SK-N-SH (cell line): Measurements from ENCODE around the gene CPN2. TPM values are rescaled to one million over a fixed set of nuclear protein-coding genes. Genes with fewer than 3 reads are reported as not detected.

ENCODE experiments used
- CTCF ChIP-seq: fragments of 200-600 bp; sonication (generic); IDR thresholded peaks from 2 replicates; pipeline ENCODE4 v1.6.1; 2017; ENCODE audit warnings: antibody characterized with exemption, mild to moderate bottlenecking, moderate library complexity
- EP300 ChIP-seq, 2 experiments: IDR thresholded peaks; 2 replicates each; pipeline versions ENCODE4 v1.4.0 to v1.6.1; 2012; ENCODE audit warnings: borderline replicate concordance in 1 of 2, low read depth in 1 of 2, low read length in 1 of 2
- FOSL2 ChIP-seq: IDR thresholded peaks from 2 replicates; pipeline ENCODE4 v1.4.0; 2012; ENCODE audit warnings: low read depth, mild to moderate bottlenecking, moderate library complexity, borderline replicate concordance
- FOXJ3 ChIP-seq: sonication (generic); formaldehyde crosslinking; IDR thresholded peaks from 2 replicates; pipeline ENCODE4 v1.5.1; 2020; ENCODE audit warnings: mild to moderate bottlenecking, missing genetic modification reagents
- FOXM1 ChIP-seq: IDR thresholded peaks from 2 replicates; pipeline ENCODE4 v1.4.0; 2012; ENCODE audit warnings: low read depth, mild to moderate bottlenecking
- JUND ChIP-seq: IDR thresholded peaks from 2 replicates; pipeline ENCODE4 v1.4.0; 2012
- MAX ChIP-seq: IDR thresholded peaks from 2 replicates; pipeline ENCODE4 v1.4.0; 2012; ENCODE audit warnings: low read depth
- MEF2A ChIP-seq: IDR thresholded peaks from 2 replicates; pipeline ENCODE4 v1.4.0; 2012; ENCODE audit warnings: low read depth, borderline replicate concordance
- MXI1 ChIP-seq: IDR thresholded peaks from 2 replicates; pipeline ENCODE4 v1.6.1; 2012; ENCODE audit warnings: mild to moderate bottlenecking, low read depth, low read length, improper control_type of control experiment
- NFIC ChIP-seq: IDR thresholded peaks from 2 replicates; pipeline ENCODE4 v1.4.0; 2012; ENCODE audit warnings: borderline replicate concordance
- NRF1 ChIP-seq: IDR thresholded peaks from 2 replicates; pipeline ENCODE4 v1.6.1; 2012; ENCODE audit warnings: low read depth, mild to moderate bottlenecking, low read length
- PBX3 ChIP-seq: IDR thresholded peaks from 2 replicates; pipeline ENCODE4; 2012
- POLR2AphosphoS5 ChIP-seq: IDR thresholded peaks from 2 replicates; pipeline ENCODE4 v1.6.1; 2012; ENCODE audit warnings: low read depth, low read length
- RCOR1 ChIP-seq: fragments of 150-350 bp; IDR thresholded peaks from 2 replicates; pipeline ENCODE4 v1.6.1; 2017; ENCODE audit warnings: antibody characterized with exemption, low read length
- RFX5 ChIP-seq: IDR thresholded peaks from 2 replicates; pipeline ENCODE4 v1.6.1; 2012; ENCODE audit warnings: mild to moderate bottlenecking, improper control_type of control experiment, low read length
- RXRA ChIP-seq: IDR thresholded peaks from 2 replicates; pipeline ENCODE4 v1.4.0; 2012; ENCODE audit warnings: low read depth, mild to moderate bottlenecking, borderline replicate concordance
- SIN3A ChIP-seq: IDR thresholded peaks from 2 replicates; pipeline ENCODE4 v1.6.1; 2012; ENCODE audit warnings: low read depth, mild to moderate bottlenecking, low read length, moderate library complexity, borderline replicate concordance
- SMC3 ChIP-seq: IDR thresholded peaks from 2 replicates; pipeline ENCODE4 v1.6.1; 2012; ENCODE audit warnings: low read depth, low read length, improper control_type of control experiment
- TAF1 ChIP-seq: IDR thresholded peaks from 2 replicates; pipeline ENCODE4 v1.6.1; 2012; ENCODE audit warnings: low read depth, mild to moderate bottlenecking, low read length, moderate library complexity, borderline replicate concordance
- TCF12 ChIP-seq: IDR thresholded peaks from 2 replicates; pipeline ENCODE4 v1.4.0; 2012
- TEAD4 ChIP-seq: IDR thresholded peaks from 2 replicates; pipeline ENCODE4 v1.4.0; 2012; ENCODE audit warnings: mild to moderate bottlenecking, borderline replicate concordance; ENCODE audit not compliant: insufficient read depth
- USF1 ChIP-seq: IDR thresholded peaks from 2 replicates; pipeline ENCODE4 v1.4.0; 2012; ENCODE audit warnings: low read depth, borderline replicate concordance
- YY1 ChIP-seq: IDR thresholded peaks from 2 replicates; pipeline ENCODE4 v1.4.0; 2012; ENCODE audit warnings: low read depth, mild to moderate bottlenecking
- ZBTB33 ChIP-seq: IDR thresholded peaks from 2 replicates; pipeline ENCODE4 v1.4.0; 2012; ENCODE audit warnings: low read depth, borderline replicate concordance
- polyA plus RNA-seq, 3 experiments: library from polyadenylated mRNA; depleted of rRNA; stranded (reverse); fragments of >200 nt; gene quantifications; 2 replicates each; pipeline ENCODE4 v1.2.3, GENCODE V29; 2012

The CPN2 gene
- polyA plus RNA-seq, 1 of the 3 experiments (the other 2 are of a cell fraction), result not detected

GRCh38 chr3:194323785-194324735 is 27.1 kb downstream of the CPN2 start (continued):
- TF ChIP-seq CTCF, result no peak
- TF ChIP-seq FOXM1, result no peak
- 0 out of 2 replicates have a peak, but pooled peaks have one; percentile 21 for TF ChIP-seq POLR2AphosphoS5
- no peak for TF ChIP-seq RFX5
- TF ChIP-seq RCOR1, result peak; percentile 71
- peak; percentile 79; the same call in 1 of the 2 replicates for TF ChIP-seq FOXJ3 (CRISPR knock-in tag)
- no peak for TF ChIP-seq NRF1
- no peak; the same call in 1 of the 2 replicates for TF ChIP-seq NFIC
- TF ChIP-seq YY1, result no peak
- TF ChIP-seq TCF12, result peak; percentile 92
- TF ChIP-seq PBX3, result peak; percentile 97
- no peak for TF ChIP-seq RXRA
- no peak for TF ChIP-seq MEF2A
- TF ChIP-seq TEAD4, result no peak
- peak; percentile 56 for TF ChIP-seq MXI1
- TF ChIP-seq JUND, result no peak
- TF ChIP-seq ZBTB33, result no peak
- TF ChIP-seq FOSL2, result no peak
- peak in 1 of 2 experiments; percentile 88; a peak in 3 of 4 replicates for TF ChIP-seq EP300 (IDR thresholded peaks at IDR 0.05; ENCODE audit: borderline replicate concordance in 1 of 2, low read depth in 1 of 2, low read length in 1 of 2)
- 0 out of 2 replicates have a peak, but pooled peaks have one; percentile 11 for TF ChIP-seq SMC3
- 0 out of 2 replicates have a peak, but pooled peaks have one; percentile 11 for TF ChIP-seq TAF1
- peak; percentile 30; the same call in 1 of the 2 replicates for TF ChIP-seq MAX
- 0 out of 2 replicates have a peak, but pooled peaks have one; percentile 17 for TF ChIP-seq SIN3A
- no peak for TF ChIP-seq USF1
